Measurements from ENCODE around the gene RASL12.

The RASL12 gene

GRCh38 chr15:65088643-65089021, 20.8 kb upstream of the RASL12 start:
- peaks cover 7% of the 10 kb centered on the region for H3K4me1 ChIP-seq (ENCODE audit: control insufficient read depth, insufficient read depth, low read length)
- H3K4me3 ChIP-seq (ENCODE audit: low read length), result no peak overlapping the region
- peaks cover 3% of the 10 kb centered on the region for H3K36me3 ChIP-seq (ENCODE audit: insufficient read depth, low read length)
- H3K9me3 ChIP-seq (replicated peaks; ENCODE audit: low read length), result no peaks in the 10 kb centered on the region
- peaks cover 16% of the 10 kb centered on the region for H3K27me3 ChIP-seq (ENCODE audit: control insufficient read depth, insufficient read depth, low read length)
- no peak overlapping the region for H3K9ac ChIP-seq (ENCODE audit: low read depth, low read length)
- no peak overlapping the region for H3K4me2 ChIP-seq (ENCODE audit: low read length)

DNA sequence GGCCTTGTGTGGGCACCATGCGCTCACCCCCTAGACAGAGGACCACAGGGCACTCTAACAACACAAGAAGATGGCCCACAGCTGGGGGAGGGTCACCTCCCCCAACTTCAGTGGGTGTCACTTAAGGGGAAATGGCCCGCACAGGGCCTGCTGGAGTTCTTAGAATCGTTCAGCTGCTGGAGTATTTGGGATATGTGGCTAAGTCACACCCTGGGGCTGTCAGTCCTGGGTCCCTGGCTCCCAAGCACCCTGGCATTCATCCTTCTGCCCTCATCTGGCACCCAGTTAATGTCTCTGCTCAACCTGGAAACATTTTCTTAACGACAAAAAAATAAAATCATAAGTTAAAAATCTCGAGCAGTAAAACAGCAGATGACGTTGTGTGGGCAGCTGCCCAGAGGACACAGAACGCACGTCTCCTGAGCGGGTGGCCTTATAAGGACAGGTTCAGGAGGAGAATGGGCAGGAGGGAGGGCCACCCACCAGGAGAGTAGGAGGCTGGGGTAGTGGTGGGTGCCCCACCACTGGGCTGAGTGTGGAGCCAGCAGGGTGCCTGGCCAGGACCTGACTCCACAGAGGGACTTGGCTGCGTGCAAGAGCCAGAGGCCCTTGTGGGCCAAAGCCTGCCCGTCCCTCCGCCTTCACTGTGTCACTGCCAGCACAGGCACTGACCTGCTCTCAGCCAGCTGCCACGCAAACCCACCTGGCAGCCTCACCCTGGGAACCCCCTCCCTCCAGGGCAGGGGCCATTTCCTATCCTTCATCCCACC, 20.3 kb upstream of the RASL12 start:
- Histone ChIP-seq H3K36me3 (ENCODE audit: insufficient read depth, low read length) (no peaks in the 10 kb centered on the region), H3K27me3 (ENCODE audit: control insufficient read depth, insufficient read depth, low read length) (peaks cover 22% of the 10 kb centered on the region), H3K9me3 (replicated peaks; ENCODE audit: low read length) (no peaks in the 10 kb centered on the region), H3K9ac (ENCODE audit: low read depth, low read length) (no peak overlapping the region), H3K4me2 (ENCODE audit: low read length) (no peak overlapping the region), H3K4me1 (ENCODE audit: control insufficient read depth, insufficient read depth, low read length) (peaks cover 7% of the 10 kb centered on the region), H3K4me3 (ENCODE audit: low read length) (no peak overlapping the region)

- Histone ChIP-seq H3K4me3 (ENCODE audit: low read length) (no peak overlapping the region), H3K9ac (ENCODE audit: low read depth, low read length) (no peak overlapping the region), H3K36me3 (ENCODE audit: insufficient read depth, low read length) (no peaks in the 10 kb centered on the region), H3K4me1 (ENCODE audit: control insufficient read depth, insufficient read depth, low read length) (peaks cover 7% of the 10 kb centered on the region), H3K27me3 (ENCODE audit: control insufficient read depth, insufficient read depth, low read length) (peaks cover 28% of the 10 kb centered on the region), H3K4me2 (ENCODE audit: low read length) (no peak overlapping the region), H3K9me3 (replicated peaks; ENCODE audit: low read length) (no peaks in the 10 kb centered on the region)
These were observed 19.6 kb upstream of the RASL12 start for GRCh38 chr15:65087411-65087810.

DNA sequence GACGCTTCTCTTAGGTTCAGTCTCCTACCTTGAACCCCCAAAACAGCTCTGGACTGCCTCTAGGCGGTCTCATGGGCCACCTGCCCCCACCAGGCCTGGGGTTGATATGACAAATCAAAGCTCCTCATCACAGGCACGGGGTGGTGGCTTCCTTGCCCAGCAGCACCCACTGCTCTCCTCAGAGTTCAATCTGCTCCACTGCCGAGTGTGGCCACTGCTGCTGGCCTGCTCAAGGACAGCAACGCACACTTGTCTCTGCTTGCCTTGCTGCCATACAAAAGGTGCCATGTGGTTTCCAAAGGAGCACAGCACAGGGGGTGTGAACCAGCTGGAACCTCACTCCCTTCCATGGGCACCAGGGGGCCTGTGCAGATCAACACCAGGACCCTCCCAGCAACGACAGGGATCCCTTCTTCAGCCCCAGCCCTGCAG, 18.9 kb upstream of the RASL12 start:
- no peak overlapping the region for H3K9ac ChIP-seq (ENCODE audit: low read depth, low read length)
- H3K4me1 ChIP-seq (ENCODE audit: control insufficient read depth, insufficient read depth, low read length), result peaks cover 7% of the 10 kb centered on the region
- no peak overlapping the region for H3K4me2 ChIP-seq (ENCODE audit: low read length)
- no peaks in the 10 kb centered on the region for H3K9me3 ChIP-seq (replicated peaks; ENCODE audit: low read length)
- H3K36me3 ChIP-seq (ENCODE audit: insufficient read depth, low read length), result no peaks in the 10 kb centered on the region
- H3K27me3 ChIP-seq (ENCODE audit: control insufficient read depth, insufficient read depth, low read length), result peaks cover 35% of the 10 kb centered on the region
- H3K4me3 ChIP-seq (ENCODE audit: low read length), result no peak overlapping the region

- no peak overlapping the region for H3K4me3 ChIP-seq (ENCODE audit: low read length)
- no peaks in the 10 kb centered on the region for H3K9me3 ChIP-seq (replicated peaks; ENCODE audit: low read length)
- no peak overlapping the region for H3K4me2 ChIP-seq (ENCODE audit: low read length)
- H3K9ac ChIP-seq (ENCODE audit: low read depth, low read length), result no peak overlapping the region
- H3K36me3 ChIP-seq (ENCODE audit: insufficient read depth, low read length), result no peaks in the 10 kb centered on the region
- H3K27me3 ChIP-seq (ENCODE audit: control insufficient read depth, insufficient read depth, low read length), result peaks cover 40% of the 10 kb centered on the region
- H3K4me1 ChIP-seq (ENCODE audit: control insufficient read depth, insufficient read depth, low read length), result peaks cover 7% of the 10 kb centered on the region
These were observed 18.3 kb upstream of the RASL12 start for GRCh38 chr15:65085990-65086679.

GRCh38 chr15:65085207-65085753, 17.5 kb upstream of the RASL12 start:
- Histone ChIP-seq H3K4me3 (ENCODE audit: low read length) (no peak overlapping the region), H3K36me3 (ENCODE audit: insufficient read depth, low read length) (no peaks in the 10 kb centered on the region), H3K27me3 (ENCODE audit: control insufficient read depth, insufficient read depth, low read length) (peaks cover 46% of the 10 kb centered on the region), H3K4me2 (ENCODE audit: low read length) (no peak overlapping the region), H3K4me1 (ENCODE audit: control insufficient read depth, insufficient read depth, low read length) (peaks cover 7% of the 10 kb centered on the region), H3K9ac (ENCODE audit: low read depth, low read length) (no peak overlapping the region), H3K9me3 (replicated peaks; ENCODE audit: low read length) (no peaks in the 10 kb centered on the region)

DNA sequence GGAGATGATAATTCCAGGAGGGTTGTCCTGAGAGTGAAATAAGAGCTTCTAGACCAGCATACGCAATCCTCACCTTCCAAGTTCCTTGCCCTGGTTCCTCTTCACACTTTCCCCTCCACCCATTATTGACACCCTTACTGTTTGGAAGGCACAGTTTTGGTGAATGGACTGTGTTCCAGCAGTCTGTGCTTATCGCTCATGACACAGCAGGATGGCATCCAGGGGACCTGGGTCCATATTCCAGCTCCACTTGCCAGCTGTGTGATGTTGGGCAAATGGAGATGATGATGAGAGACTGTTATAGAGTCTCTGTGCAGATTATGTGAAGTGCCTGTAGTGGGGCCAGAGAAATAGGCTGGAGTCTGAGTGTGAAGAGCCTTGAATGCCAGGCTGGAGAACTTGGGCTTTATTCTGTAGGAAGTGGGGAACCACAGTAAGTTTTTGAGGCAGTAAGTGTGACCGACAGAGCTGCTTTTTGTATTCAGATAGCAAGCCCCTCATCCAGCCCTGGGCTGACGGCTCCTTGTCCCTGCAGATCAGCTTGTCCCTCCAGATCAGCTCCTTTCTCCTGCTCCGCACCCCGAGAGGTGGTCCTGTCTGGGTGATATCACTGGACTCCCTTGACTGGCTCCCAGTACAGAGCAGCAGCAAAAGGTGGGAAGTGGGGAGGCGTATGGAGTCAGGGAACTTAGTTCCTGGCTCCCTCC, 16.9 kb upstream of the RASL12 start:
- no peak overlapping the region for H3K4me3 ChIP-seq (ENCODE audit: low read length)
- no peaks in the 10 kb centered on the region for H3K9me3 ChIP-seq (replicated peaks; ENCODE audit: low read length)
- H3K9ac ChIP-seq (ENCODE audit: low read depth, low read length), result no peak overlapping the region
- peaks cover 49% of the 10 kb centered on the region for H3K27me3 ChIP-seq (ENCODE audit: control insufficient read depth, insufficient read depth, low read length)
- H3K36me3 ChIP-seq (ENCODE audit: insufficient read depth, low read length), result no peaks in the 10 kb centered on the region
- H3K4me1 ChIP-seq (ENCODE audit: control insufficient read depth, insufficient read depth, low read length), result peaks cover 7% of the 10 kb centered on the region
- H3K4me2 ChIP-seq (ENCODE audit: low read length), result no peak overlapping the region

DNA sequence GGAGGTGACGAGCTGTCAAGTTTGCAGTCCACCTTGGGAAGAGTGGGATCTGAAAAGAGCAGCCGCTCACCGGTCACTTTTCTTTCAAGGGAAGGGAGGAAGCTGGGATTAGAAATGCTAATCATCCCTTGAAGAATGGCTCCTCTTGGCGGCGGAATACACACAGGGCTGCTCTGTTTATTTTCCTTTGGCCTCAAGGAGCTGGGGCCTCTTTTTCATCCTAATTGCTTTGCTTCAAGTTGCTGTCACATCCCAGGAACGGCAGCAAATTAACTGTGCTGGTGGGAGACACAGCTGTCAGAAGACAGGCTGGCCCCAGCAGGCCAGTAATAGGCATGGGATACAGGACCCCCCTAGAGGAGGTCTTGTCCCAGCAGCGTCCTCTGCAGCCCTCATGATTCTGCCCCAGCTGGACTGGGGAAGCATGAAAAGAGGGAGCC, 15.5 kb upstream of the RASL12 start:
- H3K9ac ChIP-seq (ENCODE audit: low read depth, low read length), result no peak overlapping the region
- no peak overlapping the region for H3K4me3 ChIP-seq (ENCODE audit: low read length)
- no peaks in the 10 kb centered on the region for H3K9me3 ChIP-seq (replicated peaks; ENCODE audit: low read length)
- H3K36me3 ChIP-seq (ENCODE audit: insufficient read depth, low read length), result no peaks in the 10 kb centered on the region
- peaks cover 62% of the 10 kb centered on the region for H3K27me3 ChIP-seq (ENCODE audit: control insufficient read depth, insufficient read depth, low read length)
- H3K4me2 ChIP-seq (ENCODE audit: low read length), result no peak overlapping the region
- peaks cover 5% of the 10 kb centered on the region for H3K4me1 ChIP-seq (ENCODE audit: control insufficient read depth, insufficient read depth, low read length)

DNA sequence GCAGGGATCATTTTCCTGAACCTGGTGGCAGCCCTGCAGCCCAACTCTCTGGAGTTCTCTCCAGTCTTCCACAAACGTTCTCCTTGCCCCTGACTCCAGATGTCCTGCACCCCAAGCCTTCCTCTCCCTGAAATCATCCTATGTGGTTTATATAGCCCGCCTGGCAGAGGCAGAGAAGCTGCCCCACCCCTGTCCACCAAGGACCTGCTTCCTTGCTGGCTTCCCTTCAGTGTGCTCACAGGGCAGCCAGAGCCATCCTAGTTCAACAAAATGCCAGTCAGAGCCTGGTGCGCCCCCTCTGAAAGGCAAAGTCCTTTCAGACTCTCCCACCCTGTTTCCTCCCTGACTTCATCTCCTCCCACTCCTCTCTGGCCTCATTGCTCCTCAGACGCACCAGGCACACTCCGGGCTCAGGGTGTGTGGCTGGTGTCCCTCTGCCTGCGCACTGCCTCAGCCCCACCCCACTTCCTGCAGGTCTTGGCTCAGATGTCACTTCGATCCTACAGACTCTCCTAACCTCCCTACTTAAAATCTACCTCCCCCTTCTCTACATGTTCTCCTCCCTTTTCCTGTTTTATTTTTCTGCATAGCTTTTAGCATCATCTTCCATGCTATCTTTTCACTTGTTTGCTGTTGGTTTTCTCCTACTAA, 14.6 kb upstream of the RASL12 start:
- Histone ChIP-seq H3K27me3 (ENCODE audit: control insufficient read depth, insufficient read depth, low read length) (peaks cover 69% of the 10 kb centered on the region), H3K4me3 (ENCODE audit: low read length) (no peak overlapping the region), H3K9ac (ENCODE audit: low read depth, low read length) (no peak overlapping the region), H3K4me1 (ENCODE audit: control insufficient read depth, insufficient read depth, low read length) (no peaks in the 10 kb centered on the region), H3K9me3 (replicated peaks; ENCODE audit: low read length) (no peaks in the 10 kb centered on the region), H3K4me2 (ENCODE audit: low read length) (no peak overlapping the region), H3K36me3 (ENCODE audit: insufficient read depth, low read length) (no peaks in the 10 kb centered on the region)

DNA sequence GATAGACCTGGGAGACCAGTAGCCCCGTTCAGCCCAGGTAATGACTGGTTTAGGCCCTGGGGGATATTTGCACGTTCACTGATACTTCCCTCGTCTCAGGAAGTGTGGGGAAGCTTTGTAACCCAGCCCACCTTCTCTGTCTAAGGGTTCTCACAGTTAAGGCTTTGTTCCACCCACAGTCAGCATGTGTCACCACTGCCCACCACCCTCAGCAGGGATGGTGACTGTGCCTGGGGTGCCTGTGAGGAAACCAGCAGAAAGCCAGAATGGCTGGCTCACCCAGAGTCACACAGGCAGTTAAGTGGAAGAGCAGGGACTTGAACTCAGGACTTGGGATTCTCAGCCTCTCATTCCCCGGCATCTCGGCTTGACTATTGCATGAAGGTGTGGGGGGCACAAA, 14.0 kb upstream of the RASL12 start:
- H3K4me3 ChIP-seq (ENCODE audit: low read length), result no peak overlapping the region
- no peak overlapping the region for H3K4me2 ChIP-seq (ENCODE audit: low read length)
- no peaks in the 10 kb centered on the region for H3K9me3 ChIP-seq (replicated peaks; ENCODE audit: low read length)
- no peak overlapping the region for H3K9ac ChIP-seq (ENCODE audit: low read depth, low read length)
- no peaks in the 10 kb centered on the region for H3K36me3 ChIP-seq (ENCODE audit: insufficient read depth, low read length)
- H3K4me1 ChIP-seq (ENCODE audit: control insufficient read depth, insufficient read depth, low read length), result no peaks in the 10 kb centered on the region
- H3K27me3 ChIP-seq (ENCODE audit: control insufficient read depth, insufficient read depth, low read length), result peaks cover 69% of the 10 kb centered on the region

DNA sequence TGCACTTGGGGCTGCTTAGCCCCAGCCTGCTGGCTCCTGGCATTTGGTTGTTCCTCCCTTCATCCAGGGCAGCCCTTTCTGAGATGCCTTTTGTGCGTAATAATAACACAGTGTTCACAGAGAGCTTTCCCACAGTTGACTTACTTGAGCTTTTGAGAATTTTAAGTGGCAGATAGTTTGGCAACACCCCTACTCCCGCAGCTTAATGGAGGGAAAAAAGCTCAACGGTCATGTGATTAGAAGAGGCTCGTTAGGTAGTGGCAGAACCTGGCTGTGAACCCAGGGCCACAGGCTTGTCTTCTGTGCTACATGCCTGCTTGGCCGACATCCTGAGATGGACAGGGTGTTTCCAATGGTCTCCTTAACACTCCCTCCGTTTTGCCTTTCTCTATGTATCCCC, 13.5 kb upstream of the RASL12 start:
- Histone ChIP-seq H3K4me2 (ENCODE audit: low read length) (no peak overlapping the region), H3K4me3 (ENCODE audit: low read length) (no peak overlapping the region), H3K4me1 (ENCODE audit: control insufficient read depth, insufficient read depth, low read length) (no peaks in the 10 kb centered on the region), H3K36me3 (ENCODE audit: insufficient read depth, low read length) (no peaks in the 10 kb centered on the region), H3K27me3 (ENCODE audit: control insufficient read depth, insufficient read depth, low read length) (peaks cover 69% of the 10 kb centered on the region), H3K9me3 (replicated peaks; ENCODE audit: low read length) (no peaks in the 10 kb centered on the region), H3K9ac (ENCODE audit: low read depth, low read length) (no peak overlapping the region)

All from skeletal muscle satellite cell (primary cell).